T-helper 1 cell treated with Interleukin-12 subunit alpha and Interleukin-12 subunit beta and Interleukin-4 antibody, amounts not matched to agents 30 μg/mL and 1 μg/mL, for 36 hours (primary cell): ENCODE data around the gene SLC22A5.
A peak's percentile ranks its signal among the peaks of the same experiment; 100 is the strongest.

Experiments used
- H3K27ac Mint-ChIP-seq: one replicate; pipeline ENCODE4 v1.8.0; 2021; ENCODE audit warnings: mild to moderate bottlenecking, mixed read lengths
- H3K27me3 Mint-ChIP-seq: one replicate; pipeline ENCODE4 v1.8.0; 2021; ENCODE audit warnings: low read depth, mixed read lengths
- H3K36me3 Mint-ChIP-seq: one replicate; pipeline ENCODE4 v1.8.0; 2021; ENCODE audit warnings: low read depth, mixed read lengths
- H3K4me1 Mint-ChIP-seq: one replicate; pipeline ENCODE4 v1.8.0; 2021; ENCODE audit warnings: low read depth, mixed read lengths
- H3K4me3 Mint-ChIP-seq: one replicate; pipeline ENCODE4 v1.8.0; 2021; ENCODE audit warnings: mild to moderate bottlenecking, moderate library complexity, mixed read lengths
- H3K9me3 Mint-ChIP-seq: one replicate; pipeline ENCODE4 v1.8.0; 2021; ENCODE audit warnings: mixed read lengths

Gene SLC22A5

GRCh38 chr5:132375957-132376356, 6.4 kb downstream of the SLC22A5 start:
- Mint-ChIP-seq H3K27me3 (no peaks in the 10 kb centered on the region), H3K4me1 (peaks cover 8% of the 10 kb centered on the region), H3K36me3 (peaks cover 4% of the 10 kb centered on the region), H3K9me3 (no peaks in the 10 kb centered on the region), H3K27ac (no peak overlapping the region), H3K4me3 (no peak overlapping the region)

- H3K36me3 Mint-ChIP-seq, result peaks cover 4% of the 10 kb centered on the region
- peaks cover 4% of the 10 kb centered on the region for H3K4me1 Mint-ChIP-seq
- no peak overlapping the region for H3K27ac Mint-ChIP-seq
- H3K9me3 Mint-ChIP-seq, result no peaks in the 10 kb centered on the region
- H3K27me3 Mint-ChIP-seq, result no peaks in the 10 kb centered on the region
- H3K4me3 Mint-ChIP-seq, result no peak overlapping the region
Measured at GRCh38 chr5:132376694-132377641, 7.5 kb downstream of the SLC22A5 start.

GRCh38 chr5:132377738-132378137, 8.2 kb downstream of the SLC22A5 start:
- H3K9me3 Mint-ChIP-seq, result no peaks in the 10 kb centered on the region
- H3K4me3 Mint-ChIP-seq, result no peak overlapping the region
- no peaks in the 10 kb centered on the region for H3K27me3 Mint-ChIP-seq
- peaks cover 4% of the 10 kb centered on the region for H3K36me3 Mint-ChIP-seq
- no peak overlapping the region for H3K27ac Mint-ChIP-seq
- peaks cover 2% of the 10 kb centered on the region for H3K4me1 Mint-ChIP-seq

- no peak overlapping the region for H3K27ac Mint-ChIP-seq
- no peaks in the 10 kb centered on the region for H3K4me1 Mint-ChIP-seq
- no peaks in the 10 kb centered on the region for H3K9me3 Mint-ChIP-seq
- no peaks in the 10 kb centered on the region for H3K27me3 Mint-ChIP-seq
- H3K36me3 Mint-ChIP-seq, result peaks cover 4% of the 10 kb centered on the region
- no peak overlapping the region for H3K4me3 Mint-ChIP-seq
Measured at GRCh38 chr5:132378580-132378979, 9.1 kb downstream of the SLC22A5 start.

GRCh38 chr5:132380047-132380446, 10.5 kb downstream of the SLC22A5 start:
- Mint-ChIP-seq H3K27me3 (no peaks in the 10 kb centered on the region), H3K4me1 (peaks cover under 1% of the 10 kb centered on the region), H3K36me3 (peaks cover 4% of the 10 kb centered on the region), H3K9me3 (no peaks in the 10 kb centered on the region), H3K27ac (no peak overlapping the region), H3K4me3 (no peak overlapping the region)

GRCh38 chr5:132380741-132381140, 11.2 kb downstream of the SLC22A5 start:
- Mint-ChIP-seq H3K27me3 (no peaks in the 10 kb centered on the region), H3K36me3 (peaks cover 4% of the 10 kb centered on the region), H3K4me1 (peaks cover 8% of the 10 kb centered on the region), H3K9me3 (no peaks in the 10 kb centered on the region), H3K4me3 (no peak overlapping the region), H3K27ac (no peak overlapping the region)

- no peaks in the 10 kb centered on the region for H3K9me3 Mint-ChIP-seq
- no peak overlapping the region for H3K4me3 Mint-ChIP-seq
- H3K4me1 Mint-ChIP-seq, result peaks cover 13% of the 10 kb centered on the region
- H3K36me3 Mint-ChIP-seq, result peaks cover 4% of the 10 kb centered on the region
- no peaks in the 10 kb centered on the region for H3K27me3 Mint-ChIP-seq
- H3K27ac Mint-ChIP-seq, result no peak overlapping the region
Measured at GRCh38 chr5:132381614-132382013, 12.1 kb downstream of the SLC22A5 start.

- Mint-ChIP-seq H3K27me3 (no peaks in the 10 kb centered on the region), H3K36me3 (peaks cover 4% of the 10 kb centered on the region), H3K4me3 (no peak overlapping the region), H3K4me1 (peaks cover 24% of the 10 kb centered on the region), H3K27ac (no peak overlapping the region), H3K9me3 (no peaks in the 10 kb centered on the region)
Measured at GRCh38 chr5:132383261-132383660, 13.8 kb downstream of the SLC22A5 start.

- peaks cover 27% of the 10 kb centered on the region for H3K4me1 Mint-ChIP-seq
- no peak overlapping the region for H3K27ac Mint-ChIP-seq
Measured at GRCh38 chr5:132383984-132384383, 14.5 kb downstream of the SLC22A5 start.

GRCh38 chr5:132384506-132385050, 15.1 kb downstream of the SLC22A5 start:
- H3K27me3 Mint-ChIP-seq, result no peaks in the 10 kb centered on the region
- peaks cover 4% of the 10 kb centered on the region for H3K36me3 Mint-ChIP-seq
- no peak overlapping the region for H3K27ac Mint-ChIP-seq
- no peak overlapping the region for H3K4me3 Mint-ChIP-seq
- H3K9me3 Mint-ChIP-seq, result no peaks in the 10 kb centered on the region
- peaks cover 32% of the 10 kb centered on the region for H3K4me1 Mint-ChIP-seq

More at GRCh38 chr5:132383984-132384383, 14.5 kb downstream of the SLC22A5 start:
- no peaks in the 10 kb centered on the region for H3K9me3 Mint-ChIP-seq
- H3K4me3 Mint-ChIP-seq, result no peak overlapping the region
- H3K27me3 Mint-ChIP-seq, result no peaks in the 10 kb centered on the region
- H3K36me3 Mint-ChIP-seq, result peaks cover 4% of the 10 kb centered on the region

- H3K36me3 Mint-ChIP-seq, result no peaks in the 10 kb centered on the region
- peak overlapping the region; percentile 10 for H3K27ac Mint-ChIP-seq
- H3K27me3 Mint-ChIP-seq, result no peaks in the 10 kb centered on the region
- no peak overlapping the region for H3K4me3 Mint-ChIP-seq
- peaks cover 41% of the 10 kb centered on the region for H3K4me1 Mint-ChIP-seq
- H3K9me3 Mint-ChIP-seq, result no peaks in the 10 kb centered on the region
Measured at GRCh38 chr5:132385326-132386105, 16.0 kb downstream of the SLC22A5 start.

- H3K4me3 Mint-ChIP-seq, result no peak overlapping the region
Measured at GRCh38 chr5:132386644-132387286, 17.3 kb downstream of the SLC22A5 start.

GRCh38 chr5:132387640-132388117, 18.2 kb downstream of the SLC22A5 start:
- Mint-ChIP-seq H3K36me3 (no peaks in the 10 kb centered on the region), H3K27ac (no peak overlapping the region), H3K27me3 (no peaks in the 10 kb centered on the region), H3K9me3 (no peaks in the 10 kb centered on the region), H3K4me3 (no peak overlapping the region), H3K4me1 (peaks cover 45% of the 10 kb centered on the region)

More at GRCh38 chr5:132386644-132387286, 17.3 kb downstream of the SLC22A5 start:
- Mint-ChIP-seq H3K27ac (peak overlapping the region; percentile 45), H3K9me3 (no peaks in the 10 kb centered on the region), H3K4me1 (peaks cover 41% of the 10 kb centered on the region), H3K36me3 (no peaks in the 10 kb centered on the region), H3K27me3 (no peaks in the 10 kb centered on the region)
